ENCODE measurements around the gene PATJ.

PATJ gene

DNA sequence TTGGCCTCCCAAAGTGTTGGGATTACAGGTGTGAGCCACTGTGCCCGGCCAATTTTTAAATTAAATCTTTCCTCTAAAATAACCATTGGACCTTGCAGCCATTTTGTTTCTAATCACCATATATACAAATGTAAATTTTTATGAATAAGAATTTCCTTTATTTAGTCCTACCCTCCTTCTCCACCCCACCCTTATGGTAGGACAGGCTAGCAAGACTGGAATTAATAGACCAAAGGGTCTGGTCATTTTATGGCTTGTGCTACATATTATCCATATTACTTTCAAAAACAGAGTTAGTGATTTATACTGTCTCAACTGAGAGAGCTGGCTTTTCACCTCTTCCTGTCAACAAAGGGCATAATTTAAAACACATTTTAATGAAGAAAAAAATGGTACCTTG is 478.9 kb downstream of the PATJ start:
- DNase-seq = no peak

DNA sequence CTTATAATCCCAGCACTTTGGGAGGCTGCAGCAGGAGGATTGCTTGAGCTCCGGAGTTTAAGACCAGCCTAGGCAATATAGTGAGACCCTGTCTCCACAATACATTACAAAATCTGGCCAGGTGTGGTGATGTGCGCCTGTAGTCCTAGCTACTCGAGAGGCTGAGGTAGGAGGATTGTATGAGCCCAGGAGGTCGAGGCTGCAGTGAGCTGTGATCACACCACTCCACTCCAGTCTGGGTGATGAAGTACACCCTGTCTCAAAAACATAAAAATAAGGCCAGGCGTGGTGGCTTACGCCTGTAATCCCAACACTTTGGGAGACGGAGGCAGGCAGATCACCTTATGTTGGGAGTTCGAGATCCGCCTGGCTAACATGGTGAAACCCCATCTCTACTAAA is 480.0 kb downstream of the PATJ start:
- no peak for DNase-seq

DNA sequence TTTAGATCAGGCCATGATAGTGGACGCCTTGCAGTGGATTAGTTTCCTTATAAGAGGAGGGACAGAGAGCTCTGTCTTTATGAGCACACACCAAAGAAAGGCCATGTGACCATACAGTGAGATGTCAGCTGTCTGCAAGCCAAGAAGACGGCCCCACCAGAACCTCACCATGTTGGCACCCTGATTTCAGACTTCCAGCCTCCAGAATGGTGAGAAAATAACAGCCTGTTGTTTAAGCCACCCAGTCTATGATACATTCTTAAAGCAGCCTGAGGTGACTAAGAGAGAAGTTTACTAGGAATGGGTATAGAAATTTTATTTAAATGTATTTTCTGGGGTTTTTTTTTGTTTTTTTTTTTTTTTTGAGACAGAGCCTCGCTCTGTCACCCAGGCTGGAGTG is 481.9 kb downstream of the PATJ start:
- no peak for DNase-seq

DNA sequence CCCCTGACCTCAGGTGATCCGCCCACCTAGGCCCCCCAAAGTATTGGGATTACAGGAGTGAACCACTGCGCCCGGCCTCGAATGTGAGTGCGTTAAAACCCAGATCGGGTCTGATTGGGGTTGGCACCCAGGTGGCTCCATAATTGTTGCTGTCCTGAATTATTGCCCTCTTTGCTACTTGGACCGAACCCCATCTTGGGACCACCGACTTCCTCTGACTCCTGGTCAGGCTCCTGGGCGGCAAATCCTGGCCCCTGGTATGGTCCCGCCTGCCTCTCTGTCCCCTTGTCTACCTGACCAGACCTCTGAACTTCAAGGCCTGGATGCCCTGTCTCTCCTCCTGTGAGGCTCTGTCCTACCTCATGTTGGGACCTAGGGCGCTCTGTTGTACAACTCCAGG is 485.2 kb downstream of the PATJ start:
- no peak for DNase-seq
